ENCODE results near the gene SYNE1. TPM values are rescaled to one million over a fixed set of nuclear protein-coding genes. Genes with fewer than 3 reads are reported as not detected.
A peak's percentile ranks its signal among the peaks of the same experiment; 100 is the strongest.
"Not testable (repeated sequence)": the region's sequence is repeated elsewhere in the genome, so short reads cannot be mapped to it uniquely, and the experiment has no call there.

The SYNE1 gene
- total RNA-seq, 2 experiments from 2014 or later, result 17.7 to 24.0 TPM

GRCh38 chr6:152575161-152575560 is 62.0 kb downstream of the SYNE1 start:
- Mint-ChIP-seq H3K4me1 (ENCODE audit: low read depth) (no peaks in the 10 kb centered on the region), H3K36me3 (ENCODE audit: low read depth) (no peaks in the 10 kb centered on the region), H3K4me3 (no peak overlapping the region), H3K9me3 (no peaks in the 10 kb centered on the region), H3K27me3 (ENCODE audit: low read depth) (peaks cover 10% of the 10 kb centered on the region), H3K27ac (no peak overlapping the region)
- DNase-seq, result no peak
- intact Hi-C loops (cut with micrococcal nuclease), result no loop called here
- CTCF ChIA-PET, result no interaction called here

GRCh38 chr6:152573762-152574161 is 63.4 kb downstream of the SYNE1 start:
- intact Hi-C loops (cut with micrococcal nuclease), result no loop called here
- no peaks in the 10 kb centered on the region for H3K36me3 Mint-ChIP-seq (ENCODE audit: low read depth)
- H3K9me3 Mint-ChIP-seq, result no peaks in the 10 kb centered on the region
- H3K4me1 Mint-ChIP-seq (ENCODE audit: low read depth), result no peaks in the 10 kb centered on the region
- no peak overlapping the region for H3K27ac Mint-ChIP-seq
- no peak for DNase-seq
- H3K27me3 Mint-ChIP-seq (ENCODE audit: low read depth), result peaks cover 10% of the 10 kb centered on the region
- CTCF ChIA-PET, result no interaction called here
- no peak overlapping the region for H3K4me3 Mint-ChIP-seq

GRCh38 chr6:152572338-152573088 is 64.6 kb downstream of the SYNE1 start:
- H3K4me3 Mint-ChIP-seq, result no peak overlapping the region
- H3K27ac Mint-ChIP-seq, result no peak overlapping the region
- no peak for DNase-seq
- no peaks in the 10 kb centered on the region for H3K4me1 Mint-ChIP-seq (ENCODE audit: low read depth)
- CTCF ChIA-PET, result no interaction called here
- no peaks in the 10 kb centered on the region for H3K9me3 Mint-ChIP-seq
- intact Hi-C loops (cut with micrococcal nuclease), result no loop called here
- H3K27me3 Mint-ChIP-seq (ENCODE audit: low read depth), result peaks cover 10% of the 10 kb centered on the region
- no peaks in the 10 kb centered on the region for H3K36me3 Mint-ChIP-seq (ENCODE audit: low read depth)

- Mint-ChIP-seq H3K4me3 (no peak overlapping the region), H3K4me1 (ENCODE audit: low read depth) (no peaks in the 10 kb centered on the region), H3K27ac (no peak overlapping the region), H3K9me3 (no peaks in the 10 kb centered on the region), H3K36me3 (ENCODE audit: low read depth) (no peaks in the 10 kb centered on the region), H3K27me3 (ENCODE audit: low read depth) (peaks cover 10% of the 10 kb centered on the region)
- intact Hi-C loops (cut with micrococcal nuclease), result no loop called here
- DNase-seq, result no peak
- CTCF ChIA-PET, result no interaction called here
Observed at GRCh38 chr6:152571943-152572337, 65.2 kb downstream of the SYNE1 start.

GRCh38 chr6:152571089-152571488 is 66.1 kb downstream of the SYNE1 start:
- Mint-ChIP-seq H3K4me1 (ENCODE audit: low read depth) (no peaks in the 10 kb centered on the region), H3K27me3 (ENCODE audit: low read depth) (peaks cover 10% of the 10 kb centered on the region)
- intact Hi-C loops (cut with micrococcal nuclease), result no loop called here

GRCh38 chr6:152566103-152566875 is 70.9 kb downstream of the SYNE1 start:
- no peaks in the 10 kb centered on the region for H3K36me3 Mint-ChIP-seq (ENCODE audit: low read depth)
- H3K27ac Mint-ChIP-seq, result no peak overlapping the region
- H3K27me3 Mint-ChIP-seq (ENCODE audit: low read depth), result peaks cover 5% of the 10 kb centered on the region
- H3K4me1 Mint-ChIP-seq (ENCODE audit: low read depth), result no peaks in the 10 kb centered on the region
- DNase-seq, result no peak
- CTCF ChIA-PET, result no interaction called here
- H3K9me3 Mint-ChIP-seq, result no peaks in the 10 kb centered on the region
- H3K4me3 Mint-ChIP-seq, result no peak overlapping the region
- intact Hi-C loops (cut with micrococcal nuclease), result no loop called here

More at GRCh38 chr6:152571089-152571488, 66.1 kb downstream of the SYNE1 start:
- no peak for DNase-seq
- Mint-ChIP-seq H3K27ac (no peak overlapping the region), H3K4me3 (no peak overlapping the region), H3K36me3 (ENCODE audit: low read depth) (no peaks in the 10 kb centered on the region), H3K9me3 (no peaks in the 10 kb centered on the region)
- CTCF ChIA-PET, result no interaction called here

GRCh38 chr6:152563177-152563576 is 74.0 kb downstream of the SYNE1 start:
- Mint-ChIP-seq H3K4me1 (ENCODE audit: low read depth) (no peaks in the 10 kb centered on the region), H3K27ac (no peak overlapping the region), H3K27me3 (ENCODE audit: low read depth) (peaks cover 3% of the 10 kb centered on the region), H3K9me3 (no peaks in the 10 kb centered on the region), H3K36me3 (ENCODE audit: low read depth) (no peaks in the 10 kb centered on the region), H3K4me3 (no peak overlapping the region)
- intact Hi-C loops (cut with micrococcal nuclease), result no loop called here
- DNase-seq, result no peak
- CTCF ChIA-PET, result no interaction called here

- H3K27ac Mint-ChIP-seq; intact Hi-C loops (cut with micrococcal nuclease); H3K36me3 Mint-ChIP-seq (ENCODE audit: low read depth); CTCF ChIA-PET; H3K4me1 Mint-ChIP-seq (ENCODE audit: low read depth); DNase-seq; H3K4me3 Mint-ChIP-seq: not testable (repeated sequence)
- H3K27me3 Mint-ChIP-seq (ENCODE audit: low read depth), result peaks cover 11% of the 10 kb centered on the region
- H3K9me3 Mint-ChIP-seq, result peaks cover 17% of the 10 kb centered on the region
Observed at GRCh38 chr6:152558798-152559197, 78.4 kb downstream of the SYNE1 start.

GRCh38 chr6:152557502-152557901 is 79.7 kb downstream of the SYNE1 start:
- CTCF ChIA-PET, result no interaction called here
- no peak overlapping the region for H3K4me3 Mint-ChIP-seq
- no peak overlapping the region for H3K27ac Mint-ChIP-seq
- DNase-seq, result no peak
- intact Hi-C loops (cut with micrococcal nuclease), result no loop called here
- H3K4me1 Mint-ChIP-seq (ENCODE audit: low read depth), result no peaks in the 10 kb centered on the region
- H3K36me3 Mint-ChIP-seq (ENCODE audit: low read depth), result no peaks in the 10 kb centered on the region
- H3K9me3 Mint-ChIP-seq, result peaks cover 17% of the 10 kb centered on the region
- peaks cover 19% of the 10 kb centered on the region for H3K27me3 Mint-ChIP-seq (ENCODE audit: low read depth)

GRCh38 chr6:152554851-152555250 is 82.3 kb downstream of the SYNE1 start:
- Mint-ChIP-seq H3K27me3 (ENCODE audit: low read depth) (peaks cover 24% of the 10 kb centered on the region), H3K4me3 (no peak overlapping the region), H3K36me3 (ENCODE audit: low read depth) (no peaks in the 10 kb centered on the region), H3K4me1 (ENCODE audit: low read depth) (no peaks in the 10 kb centered on the region), H3K9me3 (peaks cover 17% of the 10 kb centered on the region), H3K27ac (no peak overlapping the region)
- intact Hi-C loops (cut with micrococcal nuclease), result no loop called here
- CTCF ChIA-PET, result no interaction called here
- no peak for DNase-seq

- H3K27ac Mint-ChIP-seq, result no peak overlapping the region
- no peaks in the 10 kb centered on the region for H3K4me1 Mint-ChIP-seq (ENCODE audit: low read depth)
- DNase-seq, result peak; percentile 37
- intact Hi-C loops (cut with micrococcal nuclease), result loop anchor here (1.0 to 2.0 kb wide), 3 partner anchors 91 to 472 kb away; no protein-coding TSS in a partner anchor
- CTCF ChIA-PET, result interaction anchor here (0.7 kb wide), 1 partner anchor 53 kb away, joined by 3 read pairs; no protein-coding TSS in a partner anchor
- H3K4me3 Mint-ChIP-seq, result no peak overlapping the region
- H3K36me3 Mint-ChIP-seq (ENCODE audit: low read depth), result no peaks in the 10 kb centered on the region
- H3K9me3 Mint-ChIP-seq, result peaks cover 17% of the 10 kb centered on the region
- H3K27me3 Mint-ChIP-seq (ENCODE audit: low read depth), result peaks cover 22% of the 10 kb centered on the region
Observed at GRCh38 chr6:152552616-152553209, 84.4 kb downstream of the SYNE1 start.

- Mint-ChIP-seq H3K9me3 (peaks cover 1% of the 10 kb centered on the region), H3K27me3 (ENCODE audit: low read depth) (peaks cover 2% of the 10 kb centered on the region), H3K36me3 (ENCODE audit: low read depth) (no peaks in the 10 kb centered on the region), H3K4me1 (ENCODE audit: low read depth) (no peaks in the 10 kb centered on the region), H3K27ac (no peak overlapping the region), H3K4me3 (no peak overlapping the region)
- CTCF ChIA-PET, result no interaction called here
- DNase-seq, result no peak
- intact Hi-C loops (cut with micrococcal nuclease), result no loop called here
Observed at GRCh38 chr6:152543519-152543918, 93.6 kb downstream of the SYNE1 start.
